SK-N-SH treated with all-trans-retinoic acid at 6 μM for 48 hours (cell line): ENCODE data around the gene SGK1.
"Not testable (repeated sequence)": the region's sequence is repeated elsewhere in the genome, so short reads cannot be mapped to it uniquely, and the experiment has no call there.

Source experiments
- ATAC-seq: fragments of 200-7000 bp; cut with Tn5 transposase; 3 replicates; pipeline ENCODE4 v1.9.1; 2020; ENCODE audit warnings: mild to moderate bottlenecking, moderate library complexity
- ARNTL ChIP-seq: fragments of 450-650 bp; formaldehyde crosslinking; IDR thresholded peaks from 2 replicates; pipeline ENCODE4 v1.5.0; 2020; ENCODE audit warnings: low read depth, mild to moderate bottlenecking, moderate library complexity, borderline replicate concordance
- CREB5 ChIP-seq: fragments of 250-450 bp; sonication (Bioruptor Pico); IDR thresholded peaks from 2 replicates; pipeline ENCODE4 v1.5.1; 2020; ENCODE audit warnings: low read depth, mild to moderate bottlenecking, moderate library complexity
- CSDC2 ChIP-seq: fragments of 250-450 bp; sonication (Bioruptor Pico); IDR thresholded peaks from 2 replicates; pipeline ENCODE4 v1.5.0; 2020; ENCODE audit warnings: mild to moderate bottlenecking, moderate library complexity
- ESRRG ChIP-seq: fragments of 250-450 bp; sonication (Bioruptor Pico); IDR thresholded peaks from 2 replicates; pipeline ENCODE4 v1.6.1; 2021; ENCODE audit warnings: mild to moderate bottlenecking
- GLIS3 ChIP-seq: fragments of 250-450 bp; sonication (Bioruptor Pico); IDR thresholded peaks from 2 replicates; pipeline ENCODE4 v1.5.0; 2020; ENCODE audit warnings: mild to moderate bottlenecking, moderate library complexity
- ISL1 ChIP-seq: fragments of 250-450 bp; sonication (Bioruptor Pico); IDR thresholded peaks from 2 replicates; pipeline ENCODE4 v2.1.2; 2022; ENCODE audit warnings: mild to moderate bottlenecking, moderate library complexity
- OSR1 ChIP-seq: fragments of 250-450 bp; sonication (Bioruptor Pico); IDR thresholded peaks from 2 replicates; pipeline ENCODE4 v1.8.0; 2022; ENCODE audit warnings: moderate library complexity, mild to moderate bottlenecking, inconsistent platforms
- POU6F1 ChIP-seq: fragments of 250-450 bp; sonication (Bioruptor Pico); IDR thresholded peaks from 2 replicates; pipeline ENCODE4 v1.8.0; 2021; ENCODE audit warnings: low read depth, mild to moderate bottlenecking, moderate library complexity, borderline replicate concordance
- PPARA ChIP-seq: fragments of 250-450 bp; sonication (Bioruptor Pico); IDR thresholded peaks from 2 replicates; pipeline ENCODE4 v1.5.0; 2020; ENCODE audit warnings: mild to moderate bottlenecking, borderline replicate concordance
- RARB ChIP-seq: fragments of 250-450 bp; sonication (Bioruptor Pico); IDR thresholded peaks from 2 replicates; pipeline ENCODE4 v1.8.0; 2021; ENCODE audit warnings: mild to moderate bottlenecking, moderate library complexity
- SNAI2 ChIP-seq: fragments of 250-450 bp; sonication (Bioruptor Pico); IDR thresholded peaks from 2 replicates; pipeline ENCODE4 v1.5.0; 2020; ENCODE audit warnings: mild to moderate bottlenecking, moderate library complexity
- TCF4 ChIP-seq: fragments of 250-450 bp; sonication (Bioruptor Pico); IDR thresholded peaks from 2 replicates; pipeline ENCODE4 v1.8.0; 2021; ENCODE audit warnings: mild to moderate bottlenecking, moderate library complexity, borderline replicate concordance
- TSHZ2 ChIP-seq: fragments of 250-450 bp; sonication (Bioruptor Pico); IDR thresholded peaks from 2 replicates; pipeline ENCODE4 v1.5.0; 2020; ENCODE audit warnings: mild to moderate bottlenecking, moderate library complexity
- ZC3H10 ChIP-seq: fragments of 250-450 bp; sonication (Bioruptor Pico); IDR thresholded peaks from 2 replicates; pipeline ENCODE4 v1.5.1; 2021; ENCODE audit warnings: mild to moderate bottlenecking, moderate library complexity
- ZFP3 ChIP-seq: fragments of 250-450 bp; sonication (Bioruptor Pico); IDR thresholded peaks from 2 replicates; pipeline ENCODE4 v1.5.0; 2020; ENCODE audit warnings: mild to moderate bottlenecking, moderate library complexity
- ZFP30 ChIP-seq: fragments of 450-650 bp; formaldehyde crosslinking; IDR thresholded peaks from 2 replicates; pipeline ENCODE4 v1.5.0; 2022; ENCODE audit warnings: mild to moderate bottlenecking, moderate library complexity
- ZNF70 ChIP-seq: fragments of 450-650 bp; formaldehyde crosslinking; IDR thresholded peaks from 2 replicates; pipeline ENCODE4 v1.5.0; 2020; ENCODE audit warnings: mild to moderate bottlenecking, moderate library complexity
- ZNF8 ChIP-seq: fragments of 450-650 bp; formaldehyde crosslinking; IDR thresholded peaks from 2 replicates; pipeline ENCODE4 v1.5.0; 2020; ENCODE audit warnings: mild to moderate bottlenecking, moderate library complexity
- TF ChIP-seq, protein P1 (sequence below): fragments of 250-450 bp; sonication (Bioruptor Pico); IDR thresholded peaks from 2 replicates; pipeline ENCODE4 v1.5.1; 2021; ENCODE audit warnings: mild to moderate bottlenecking, moderate library complexity

SGK1 gene

DNA sequence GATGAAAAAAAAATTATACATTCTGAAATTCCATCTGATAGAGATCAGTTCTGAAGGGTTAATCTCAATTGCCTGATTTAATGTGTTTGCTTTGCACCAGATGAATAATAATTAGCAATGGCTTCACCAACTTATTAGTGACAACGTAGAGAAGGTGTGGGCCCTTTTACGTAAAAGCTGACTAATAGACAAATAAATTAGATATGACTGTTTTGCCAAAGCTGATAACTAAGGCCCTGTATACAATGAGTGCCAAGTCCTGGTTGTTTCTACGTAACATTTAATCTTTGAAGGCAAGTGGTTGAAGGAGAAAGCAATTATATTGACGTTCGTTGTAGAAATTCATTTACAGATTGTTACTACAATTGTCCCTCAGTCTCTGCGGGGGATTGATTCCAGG is 10.8 kb downstream of the SGK1 start:
- ATAC-seq, result no peak
- TF ChIP-seq TCF4 (no peak), ZNF8 (CRISPR knock-in tag) (no peak), CSDC2 (CRISPR knock-in tag) (no peak), SNAI2 (CRISPR knock-in tag) (no peak)
- TF ChIP-seq, all 23 proteins: peak for 0

DNA sequence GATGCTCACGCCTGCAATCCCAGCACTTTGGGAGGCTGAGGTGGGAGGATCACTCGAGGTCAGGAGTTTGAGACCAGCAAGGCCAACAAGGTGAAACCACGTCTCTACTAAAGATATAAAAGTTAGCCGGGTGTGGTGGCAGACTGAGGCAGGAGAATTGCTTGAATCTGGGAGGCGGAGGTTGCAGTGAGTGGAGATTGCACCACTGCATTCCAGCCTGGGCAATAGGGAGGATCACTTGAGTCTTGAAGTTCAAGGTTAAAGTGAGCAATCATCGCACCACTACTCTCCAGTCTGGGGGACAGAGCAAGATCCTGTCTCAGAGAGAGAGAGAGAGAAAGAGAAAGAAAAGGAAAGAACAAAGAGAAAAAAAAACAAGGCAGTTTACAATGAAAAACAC is 13.5 kb downstream of the SGK1 start:
- not testable (repeated sequence) for ATAC-seq

- ATAC-seq, result no peak
- TF ChIP-seq OSR1 (CRISPR knock-in tag), result no peak
- TF ChIP-seq ZFP30 (CRISPR knock-in tag), result no peak
- TF ChIP-seq CREB5 (CRISPR knock-in tag), result no peak
- TF ChIP-seq TCF4, result no peak
- no peak for TF ChIP-seq ARNTL (CRISPR knock-in tag)
- TF ChIP-seq ZFP3 (CRISPR knock-in tag), result no peak
- TF ChIP-seq ESRRG (CRISPR knock-in tag), result no peak
- no peak for TF ChIP-seq TSHZ2 (CRISPR knock-in tag)
- TF ChIP-seq ISL1 (CRISPR knock-in tag), result no peak
- TF ChIP-seq ZNF8 (CRISPR knock-in tag), result no peak
- no peak for TF ChIP-seq PPARA (CRISPR knock-in tag)
- TF ChIP-seq POU6F1, result no peak
- no peak for TF ChIP-seq ZNF70
- TF ChIP-seq, all 23 proteins: peak for 0
Measured at GRCh38 chr6:134303891-134304290, 14.0 kb downstream of the SGK1 start.

DNA sequence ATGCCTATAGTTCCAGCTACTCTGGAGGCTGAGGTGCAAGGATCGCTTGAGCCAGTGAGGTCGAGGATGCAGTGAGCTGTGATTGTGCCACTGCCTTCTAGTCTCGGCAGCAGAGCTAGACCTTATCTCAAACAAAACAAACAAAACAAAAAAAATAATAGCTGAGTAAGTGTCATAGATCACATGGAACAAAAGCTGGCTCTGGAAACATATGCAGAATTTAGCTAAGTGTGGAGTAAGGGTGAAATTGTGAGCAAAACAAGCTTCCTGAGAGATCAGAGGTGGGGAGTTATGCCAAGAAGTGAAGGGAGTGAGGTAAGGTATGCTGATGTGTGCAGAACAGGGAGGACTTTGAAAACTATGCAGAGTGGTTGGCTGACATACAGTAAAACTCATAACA is 18.7 kb downstream of the SGK1 start:
- ATAC-seq, result 0 out of 3 replicates have a peak, but pooled peaks have one; percentile 12
- no peak for TF ChIP-seq ESRRG (CRISPR knock-in tag)
- TF ChIP-seq ARNTL (CRISPR knock-in tag), result no peak
- no peak for TF ChIP-seq TSHZ2 (CRISPR knock-in tag)
- TF ChIP-seq ZNF70, result no peak
- TF ChIP-seq GLIS3 (CRISPR knock-in tag), result no peak
- no peak for TF ChIP-seq ZNF8 (CRISPR knock-in tag)
- no peak for TF ChIP-seq RARB (CRISPR knock-in tag)

GRCh38 chr6:134296762-134297161 is 21.1 kb downstream of the SGK1 start:
- no peak for ATAC-seq
- TF ChIP-seq ZC3H10 (CRISPR knock-in tag) (no peak), ZNF70 (no peak), POU6F1 (no peak), SNAI2 (CRISPR knock-in tag) (no peak), ISL1 (CRISPR knock-in tag) (no peak), CREB5 (CRISPR knock-in tag) (no peak), RARB (CRISPR knock-in tag) (no peak), PPARA (CRISPR knock-in tag) (no peak)
- TF ChIP-seq, protein P1, sequence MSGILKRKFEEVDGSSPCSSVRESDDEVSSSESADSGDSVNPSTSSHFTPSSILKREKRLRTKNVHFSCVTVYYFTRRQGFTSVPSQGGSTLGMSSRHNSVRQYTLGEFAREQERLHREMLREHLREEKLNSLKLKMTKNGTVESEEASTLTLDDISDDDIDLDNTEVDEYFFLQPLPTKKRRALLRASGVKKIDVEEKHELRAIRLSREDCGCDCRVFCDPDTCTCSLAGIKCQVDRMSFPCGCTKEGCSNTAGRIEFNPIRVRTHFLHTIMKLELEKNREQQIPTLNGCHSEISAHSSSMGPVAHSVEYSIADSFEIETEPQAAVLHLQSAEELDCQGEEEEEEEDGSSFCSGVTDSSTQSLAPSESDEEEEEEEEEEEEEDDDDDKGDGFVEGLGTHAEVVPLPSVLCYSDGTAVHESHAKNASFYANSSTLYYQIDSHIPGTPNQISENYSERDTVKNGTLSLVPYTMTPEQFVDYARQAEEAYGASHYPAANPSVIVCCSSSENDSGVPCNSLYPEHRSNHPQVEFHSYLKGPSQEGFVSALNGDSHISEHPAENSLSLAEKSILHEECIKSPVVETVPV (CRISPR knock-in tag), result no peak
